H9 (cell line): ENCODE results near the gene B9D2. TPM values are rescaled to one million over a fixed set of nuclear protein-coding genes. Genes with fewer than 3 reads are reported as not detected.

Experiments
- DNase-seq: peaks from one replicate; pipeline ENCODE4 v3.0.0-alpha.2; 2017
- H2AFZ ChIP-seq: one replicate; pipeline ENCODE4 v1.6.1; 2013; ENCODE audit warnings: mild to moderate bottlenecking, low read length, control low read depth, moderate library complexity
- H2AK5ac ChIP-seq: 2 replicates; pipeline ENCODE4 v1.6.1; 2013; ENCODE audit warnings: low read length, control low read depth, mixed read lengths; ENCODE audit not compliant: insufficient read length
- H2BK120ac ChIP-seq: one replicate; pipeline ENCODE4 v1.6.1; 2013; ENCODE audit warnings: low read depth, mild to moderate bottlenecking, low read length, control low read depth, inconsistent platforms; ENCODE audit not compliant: poor library complexity, severe bottlenecking
- H2BK12ac ChIP-seq: 2 replicates; pipeline ENCODE4 v1.6.1; 2013; ENCODE audit warnings: low read length, control low read depth, mixed read lengths, low read depth; ENCODE audit not compliant: insufficient read length
- H2BK15ac ChIP-seq: 2 replicates; pipeline ENCODE4 v1.6.1; 2013; ENCODE audit warnings: low read depth, low read length, control low read depth
- H2BK20ac ChIP-seq: one replicate; pipeline ENCODE4 v1.6.1; 2013; ENCODE audit warnings: low read depth, mild to moderate bottlenecking, low read length, control low read depth, inconsistent platforms; ENCODE audit not compliant: poor library complexity, severe bottlenecking
- H2BK5ac ChIP-seq: 2 replicates; pipeline ENCODE4 v1.6.1; 2013; ENCODE audit warnings: low read length, control low read depth, mixed read lengths; ENCODE audit not compliant: insufficient read length
- H3K14ac ChIP-seq: 2 replicates; pipeline ENCODE4 v1.6.1; 2013; ENCODE audit warnings: low read length, control low read depth; ENCODE audit not compliant: insufficient read depth
- H3K18ac ChIP-seq: 2 replicates; pipeline ENCODE4 v1.6.1; 2013; ENCODE audit warnings: low read depth, mild to moderate bottlenecking, mixed read lengths, low read length, control low read depth; ENCODE audit not compliant: insufficient read length
- H3K23ac ChIP-seq: 2 replicates; pipeline ENCODE4 v1.6.1; 2013; ENCODE audit warnings: low read length, control low read depth, mixed read lengths, low read depth; ENCODE audit not compliant: insufficient read length
- H3K23me2 ChIP-seq: 2 replicates; pipeline ENCODE4 v1.6.1; 2013; ENCODE audit warnings: low read depth, mild to moderate bottlenecking, mixed read lengths, low read length, control low read depth; ENCODE audit not compliant: insufficient read length, poor library complexity, severe bottlenecking
- H3K27ac ChIP-seq: 2 replicates; pipeline ENCODE4 v1.5.1; 2013; ENCODE audit warnings: low read length, control low read depth, mixed read lengths, low read depth; ENCODE audit not compliant: insufficient read length
- H3K27me3 ChIP-seq: 2 replicates; pipeline ENCODE4 v1.6.1; 2013; ENCODE audit warnings: low read length, control low read depth, inconsistent platforms; ENCODE audit not compliant: insufficient read depth
- H3K4ac ChIP-seq: 2 replicates; pipeline ENCODE4 v1.6.1; 2013; ENCODE audit warnings: low read depth, mild to moderate bottlenecking, control low read depth, inconsistent platforms, low read length, moderate library complexity
- H3K4me1 ChIP-seq: 2 replicates; pipeline ENCODE4 v1.6.1; 2013; ENCODE audit warnings: low read length, control low read depth, inconsistent platforms; ENCODE audit not compliant: insufficient read depth
- H3K4me2 ChIP-seq: 2 replicates; pipeline ENCODE4 v1.6.1; 2013; ENCODE audit warnings: low read length, control low read depth, mixed read lengths; ENCODE audit not compliant: insufficient read length, insufficient read depth
- H3K56ac ChIP-seq: 2 replicates; pipeline ENCODE4 v1.6.1; 2013; ENCODE audit warnings: low read depth, mild to moderate bottlenecking, mixed read lengths, low read length, control low read depth; ENCODE audit not compliant: insufficient read length
- H3K79me1 ChIP-seq: 2 replicates; pipeline ENCODE4 v1.6.1; 2013; ENCODE audit warnings: low read depth, mild to moderate bottlenecking, moderate library complexity, low read length, control low read depth, inconsistent platforms; ENCODE audit not compliant: insufficient read depth, poor library complexity, severe bottlenecking
- H3K79me2 ChIP-seq: 2 replicates; pipeline ENCODE4 v1.6.1; 2013; ENCODE audit warnings: low read length, control low read depth, inconsistent platforms; ENCODE audit not compliant: insufficient read depth
- H3K9ac ChIP-seq: 2 replicates; pipeline ENCODE4 v1.6.1; 2013; ENCODE audit warnings: low read length, control low read depth, mixed read lengths; ENCODE audit not compliant: insufficient read length; ENCODE audit errors: extremely low read depth
- H3K9me3 ChIP-seq: one replicate; pipeline ENCODE4 v1.6.1; 2013; ENCODE audit warnings: low read depth, low read length, inconsistent platforms; ENCODE audit not compliant: control insufficient read depth
- H3T11ph ChIP-seq: one replicate; pipeline ENCODE4 v1.6.1; 2013; ENCODE audit warnings: mild to moderate bottlenecking, low read length, control low read depth, inconsistent platforms
- H4K20me1 ChIP-seq: one replicate; pipeline ENCODE4 v1.6.1; 2013; ENCODE audit not compliant: control insufficient read depth, insufficient read length, insufficient read depth
- H4K5ac ChIP-seq: 2 replicates; pipeline ENCODE4 v1.6.1; 2013; ENCODE audit warnings: low read depth, mild to moderate bottlenecking, mixed read lengths, low read length, control low read depth; ENCODE audit not compliant: insufficient read length
- H4K8ac ChIP-seq: replicated peaks from 2 replicates; pipeline ENCODE4 v1.6.1; 2013; ENCODE audit warnings: low read length, control low read depth, mixed read lengths, low read depth; ENCODE audit not compliant: insufficient read length
- H4K91ac ChIP-seq: 2 replicates; pipeline ENCODE4 v1.6.1; 2013; ENCODE audit warnings: low read depth, mild to moderate bottlenecking, moderate library complexity, mixed read lengths, low read length, control low read depth; ENCODE audit not compliant: insufficient read length
- H3K27ac Mint-ChIP-seq, 3 experiments: 2 replicates in 2 of 3; 3 replicates in 1 of 3; pipeline ENCODE4 v1.8.0; 2020 to 2021; ENCODE audit warnings: mixed read lengths in 3 of 3, mild to moderate bottlenecking in 1 of 3, moderate library complexity in 1 of 3
- H3K27me3 Mint-ChIP-seq: 2 replicates; pipeline ENCODE4 v1.8.0; 2021; ENCODE audit warnings: low read depth, mild to moderate bottlenecking, moderate library complexity, mixed read lengths
- H3K36me3 Mint-ChIP-seq, 3 experiments: 2 replicates in 2 of 3; 3 replicates in 1 of 3; pipeline ENCODE4 v1.8.0; 2020 to 2021; ENCODE audit warnings: low read depth in 3 of 3, mixed read lengths in 3 of 3; ENCODE audit not compliant: insufficient read depth in 1 of 3
- H3K4me1 Mint-ChIP-seq, 2 experiments: 2 replicates each; pipeline ENCODE4 v1.8.0; 2020; ENCODE audit warnings: mixed read lengths in 2 of 2
- H3K4me3 Mint-ChIP-seq, 2 experiments: 2 replicates in 1 of 2; 3 replicates in 1 of 2; pipeline ENCODE4 v1.8.0; 2020 to 2021; ENCODE audit warnings: mild to moderate bottlenecking in 2 of 2, mixed read lengths in 2 of 2, moderate library complexity in 1 of 2
- H3K9me3 Mint-ChIP-seq, 2 experiments: 2 replicates in 1 of 2; 3 replicates in 1 of 2; pipeline ENCODE4 v1.8.0; 2020; ENCODE audit warnings: mild to moderate bottlenecking in 2 of 2, mixed read lengths in 2 of 2, moderate library complexity in 1 of 2
- WGBS: extraction: QIAGEN DNeasy Blood & Tissue Kit; methylation state at CpG from one replicate; pipeline ENCODE4 v1.1.7; 2013; ENCODE audit warnings: missing lambda C conversion rate, low lambda C conversion rate, mixed read lengths; ENCODE audit not compliant: insufficient read length; ENCODE audit errors: extremely low coverage; 5-methylcytosine and 5-hydroxymethylcytosine counted together
- total RNA-seq: library from RNA; stranded (reverse); gene quantifications from 2 replicates; pipeline ENCODE4 v1.2.1, GENCODE V29; 2021
- TF ChIP-seq, protein P1 (sequence below): fragments of 200-600 bp; sonication (generic); conservative IDR thresholded peaks from 3 replicates; pipeline ENCODE4 v1.8.0; 2021; ENCODE audit warnings: antibody characterized with exemption, mild to moderate bottlenecking

The B9D2 gene
- total RNA-seq, 1 experiment from 2014 or later = 4.8 TPM

DNA sequence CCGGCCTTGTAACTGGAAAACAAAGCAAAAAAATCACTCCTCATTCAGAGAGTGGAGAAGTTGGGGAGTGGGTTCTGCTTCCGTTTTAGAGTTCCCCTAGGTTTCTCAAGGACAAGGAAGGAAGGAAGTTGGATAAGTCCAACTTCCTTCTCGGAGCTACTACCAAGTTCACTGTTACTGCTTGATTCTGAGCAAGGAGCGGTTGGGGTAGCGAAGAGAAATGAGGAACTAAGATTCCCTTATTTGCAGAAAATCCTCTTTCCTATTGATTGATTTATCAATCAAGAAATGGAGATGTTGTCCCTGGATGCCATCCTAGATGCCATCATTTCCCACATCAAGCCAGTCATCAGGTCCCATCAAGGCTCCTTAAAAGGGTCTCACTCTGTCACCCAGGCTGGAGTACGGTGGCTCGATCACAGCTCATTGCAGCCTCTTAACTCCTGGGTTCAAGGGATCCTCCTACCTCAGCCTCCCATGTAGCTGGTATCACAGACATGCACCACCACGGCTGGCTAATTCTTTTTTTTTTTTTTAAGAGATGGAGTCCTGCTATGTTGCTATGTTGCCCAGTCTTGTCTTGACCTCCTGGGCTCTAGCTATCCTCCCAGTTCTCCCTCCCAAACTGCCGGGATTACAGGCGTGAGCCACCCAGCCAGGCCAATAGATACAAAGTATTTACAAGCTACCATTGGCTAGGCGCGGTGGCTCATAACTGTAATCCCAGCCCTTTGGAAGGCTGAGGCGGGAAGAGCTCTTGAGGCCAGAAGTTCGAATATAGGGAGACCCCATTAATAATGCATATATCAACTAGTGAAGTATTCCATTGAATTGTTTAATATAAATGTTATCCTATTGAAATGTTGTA lies 809 bp upstream of the B9D2 start:
- Histone ChIP-seq H2BK5ac (no peak overlapping the region), H3K9me3 (no peaks in the 10 kb centered on the region), H3K4me1 (no peaks in the 10 kb centered on the region), H3K27me3 (no peaks in the 10 kb centered on the region), H3K4ac (no peak overlapping the region; the same call in 1 of the 2 replicates), H4K91ac (no peak overlapping the region), H3K23me2 (peaks cover 8% of the 10 kb centered on the region), H3K9ac (peak overlapping the region; percentile 79), H3K27ac (peak overlapping the region; percentile 48), H3K56ac (no peak overlapping the region), H2BK120ac (no peak overlapping the region), H3K18ac (peak overlapping the region; percentile 78), H2AK5ac (no peak overlapping the region), H4K5ac (no peak overlapping the region), H4K8ac (no peak overlapping the region), H3K23ac (no peak overlapping the region), H2BK15ac (no peak overlapping the region), H3K4me2 (peak overlapping the region; percentile 73), H2BK20ac (no peak overlapping the region), H3K79me2 (no peaks in the 10 kb centered on the region), H3T11ph (no peak overlapping the region), H3K79me1 (no peaks in the 10 kb centered on the region), H2AFZ (peak overlapping the region; percentile 63), H3K14ac (peak overlapping the region; percentile 71; the same call in 1 of the 2 replicates), H2BK12ac (no peak overlapping the region), H4K20me1 (no peaks in the 10 kb centered on the region)
- Mint-ChIP-seq H3K27me3 (no peaks in the 10 kb centered on the region), H3K4me1 (peaks cover 2 to 8% of the 10 kb centered on the region in 2 experiments; a peak in 2 of 4 replicates), H3K36me3 (no peaks in the 10 kb centered on the region; a peak in 1 of 7 replicates), H3K9me3 (no peaks in the 10 kb centered on the region), H3K27ac (peak overlapping the region; percentile 98 to 100 (median 100)), H3K4me3 (peak overlapping the region; percentile 93 to 94)
- no CpG with 5 or more reads among the region's 14 CpGs for WGBS
- DNase-seq = no peak
- TF ChIP-seq, protein P1, sequence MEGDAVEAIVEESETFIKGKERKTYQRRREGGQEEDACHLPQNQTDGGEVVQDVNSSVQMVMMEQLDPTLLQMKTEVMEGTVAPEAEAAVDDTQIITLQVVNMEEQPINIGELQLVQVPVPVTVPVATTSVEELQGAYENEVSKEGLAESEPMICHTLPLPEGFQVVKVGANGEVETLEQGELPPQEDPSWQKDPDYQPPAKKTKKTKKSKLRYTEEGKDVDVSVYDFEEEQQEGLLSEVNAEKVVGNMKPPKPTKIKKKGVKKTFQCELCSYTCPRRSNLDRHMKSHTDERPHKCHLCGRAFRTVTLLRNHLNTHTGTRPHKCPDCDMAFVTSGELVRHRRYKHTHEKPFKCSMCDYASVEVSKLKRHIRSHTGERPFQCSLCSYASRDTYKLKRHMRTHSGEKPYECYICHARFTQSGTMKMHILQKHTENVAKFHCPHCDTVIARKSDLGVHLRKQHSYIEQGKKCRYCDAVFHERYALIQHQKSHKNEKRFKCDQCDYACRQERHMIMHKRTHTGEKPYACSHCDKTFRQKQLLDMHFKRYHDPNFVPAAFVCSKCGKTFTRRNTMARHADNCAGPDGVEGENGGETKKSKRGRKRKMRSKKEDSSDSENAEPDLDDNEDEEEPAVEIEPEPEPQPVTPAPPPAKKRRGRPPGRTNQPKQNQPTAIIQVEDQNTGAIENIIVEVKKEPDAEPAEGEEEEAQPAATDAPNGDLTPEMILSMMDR = no peak
